Liver (tissue), 9 donors: ENCODE data around the gene SLC6A18. TPM values are rescaled to one million over a fixed set of nuclear protein-coding genes. Genes with fewer than 3 reads are reported as not detected.

Source experiments
- DNase-seq: peaks from one replicate; pipeline ENCODE4 v3.0.0-alpha.2; 2017; ENCODE audit warnings: low spot score
- H3K27ac ChIP-seq, 2 donors: one replicate each; pipeline ENCODE4 v1.7.0; 2013; ENCODE audit warnings: inconsistent platforms in 2 of 2, low read length in 2 of 2, control low read depth in 1 of 2, low read depth in 1 of 2, mild to moderate bottlenecking in 1 of 2
- H3K27me3 ChIP-seq, 4 donors: one replicate each; pipeline versions ENCODE4 v1.6.1 to v1.7.0; 2013; ENCODE audit warnings: low read length in 3 of 4, inconsistent platforms in 1 of 4, mild to moderate bottlenecking in 1 of 4, moderate library complexity in 1 of 4; ENCODE audit not compliant: control insufficient read depth in 4 of 4, insufficient read depth in 4 of 4
- H3K36me3 ChIP-seq, 4 donors: one replicate each; pipeline versions ENCODE4 v1.6.1 to v1.7.0; 2013; ENCODE audit warnings: low read length in 3 of 4, mild to moderate bottlenecking in 3 of 4, low read depth in 1 of 4, moderate library complexity in 1 of 4; ENCODE audit not compliant: control insufficient read depth in 4 of 4, insufficient read depth in 3 of 4
- H3K4me1 ChIP-seq, 4 donors: one replicate each; pipeline versions ENCODE4 v1.6.1 to v1.7.0; 2013; ENCODE audit warnings: low read length in 3 of 4, mild to moderate bottlenecking in 3 of 4, moderate library complexity in 1 of 4; ENCODE audit not compliant: control insufficient read depth in 4 of 4, insufficient read depth in 4 of 4
- H3K4me3 ChIP-seq, 3 donors: one replicate each; pipeline versions ENCODE4 v1.6.1 to v1.7.0; 2013; ENCODE audit warnings: low read length in 3 of 3, control low read depth in 1 of 3, low read depth in 1 of 3, mild to moderate bottlenecking in 1 of 3
- H3K9ac ChIP-seq, 2 donors: one replicate each; pipeline ENCODE4 v1.7.0; 2013; ENCODE audit warnings: low read length in 2 of 2, mild to moderate bottlenecking in 2 of 2, moderate library complexity in 2 of 2, control low read depth in 1 of 2, low read depth in 1 of 2
- H3K9me3 ChIP-seq, 4 donors: one replicate each; pipeline versions ENCODE4 v1.6.1 to v1.7.0; 2013; ENCODE audit warnings: low read length in 3 of 4; ENCODE audit not compliant: control insufficient read depth in 4 of 4
- EGR1 ChIP-seq, 2 donors: IDR thresholded peaks; 2 replicates each; pipeline ENCODE4 v1.6.1; 2016 to 2018; ENCODE audit warnings: antibody characterized with exemption in 2 of 2, low read depth in 2 of 2
- FOXA1 ChIP-seq: IDR thresholded peaks from 2 replicates; pipeline ENCODE4 v1.6.1; 2016; ENCODE audit warnings: antibody characterized with exemption
- FOXA2 ChIP-seq: IDR thresholded peaks from 2 replicates; pipeline ENCODE4 v1.6.1; 2016; ENCODE audit warnings: antibody characterized with exemption
- GABPA ChIP-seq, 2 donors: IDR thresholded peaks in 1 of 2; conservative IDR thresholded peaks in 1 of 2; 2 replicates each; pipeline ENCODE4 v1.6.1; 2016; ENCODE audit warnings: antibody characterized with exemption in 2 of 2, mild to moderate bottlenecking in 1 of 2, moderate library complexity in 1 of 2
- HNF4G ChIP-seq: IDR thresholded peaks from 2 replicates; pipeline ENCODE4 v1.6.1; 2016; ENCODE audit warnings: antibody characterized with exemption
- JUND ChIP-seq, 2 donors: IDR thresholded peaks; 2 replicates each; pipeline ENCODE4 v1.6.1; 2016; ENCODE audit warnings: antibody characterized with exemption in 2 of 2
- NR2F2 ChIP-seq: IDR thresholded peaks from 2 replicates; pipeline ENCODE4 v1.6.1; 2016; ENCODE audit warnings: antibody characterized with exemption
- REST ChIP-seq: IDR thresholded peaks from 2 replicates; pipeline ENCODE4 v1.6.1; 2016; ENCODE audit warnings: antibody characterized with exemption, mild to moderate bottlenecking
- RXRA ChIP-seq, 2 donors: IDR thresholded peaks; 2 replicates each; pipeline ENCODE4 v1.6.1; 2017 to 2018; ENCODE audit warnings: antibody characterized with exemption in 2 of 2, mild to moderate bottlenecking in 1 of 2
- SP1 ChIP-seq: IDR thresholded peaks from 2 replicates; pipeline ENCODE4 v1.6.1; 2018; ENCODE audit warnings: antibody characterized with exemption, mild to moderate bottlenecking
- YY1 ChIP-seq: IDR thresholded peaks from 2 replicates; pipeline ENCODE4 v1.6.1; 2016; ENCODE audit warnings: antibody characterized with exemption, mild to moderate bottlenecking
- ZBTB33 ChIP-seq: IDR thresholded peaks from 2 replicates; pipeline ENCODE4 v1.6.1; 2016; ENCODE audit warnings: antibody characterized with exemption
- WGBS: extraction: QIAGEN DNeasy Blood & Tissue Kit; methylation state at CpG from one replicate; pipeline ENCODE4 v1.1.7; 2013; 5-methylcytosine and 5-hydroxymethylcytosine counted together
- polyA plus RNA-seq, 2 donors: library from polyadenylated mRNA; stranded (reverse) in 1 of 2; unstranded in 1 of 2; fragments of 200-250 nt in 1 of 2; fragments of >200 nt in 1 of 2; fragmentation: Nextera tagmentation in 1 of 2; extraction: Ambion mirVana in 1 of 2; gene quantifications; one replicate each; pipeline versions ENCODE4 v1.2.1 to v1.2.3, GENCODE V29; 2013 to 2015
- total RNA-seq, 2 donors: library from RNA; depleted of rRNA; stranded (reverse); fragments of >200 nt; gene quantifications; one replicate each; pipeline ENCODE4 v1.2.3, GENCODE V29; 2014
- TF ChIP-seq, protein P1 (sequence below): fragments of 150-350 bp; IDR thresholded peaks from 2 replicates; pipeline ENCODE4 v1.5.1; 2017; ENCODE audit warnings: improper control_type of control experiment, low read depth, low read length; ENCODE audit not compliant: missing input control
- TF ChIP-seq, protein P2 (sequence below): IDR thresholded peaks from 2 replicates; pipeline ENCODE4 v1.6.1; 2016; ENCODE audit warnings: antibody characterized with exemption
- TF ChIP-seq, protein P3 (sequence below): IDR thresholded peaks from 2 replicates; pipeline ENCODE4 v1.6.1; 2016; ENCODE audit warnings: antibody characterized with exemption
- donor health status: healthy.
- donor health status: healthy.
- donor health status: healthy.
- donor health status: healthy.
- donor health status: healthy.

Gene SLC6A18
- total and polyA plus RNA-seq, 4 donors, result not detected

- H3K27ac ChIP-seq, result no peak within 1 kb of the TSS
- no peak for DNase-seq
- H3K4me3 ChIP-seq, result no peak within 1 kb of the TSS
- no peaks in the 10 kb centered on the region for H3K36me3 ChIP-seq
- 8% methylated on average over 100 of the region's 102 CpGs for WGBS
- H3K4me1 ChIP-seq, result peaks cover 2 to 8% (median 6%) of the 10 kb centered on the region in 4 donors
- peaks cover 0 to 16% (median 0%) of the 10 kb centered on the region in 4 donors for H3K27me3 ChIP-seq
- H3K9me3 ChIP-seq, result no peaks in the 10 kb centered on the region
- no peak for TF ChIP-seq EGR1 (IDR thresholded peaks at IDR 0.05; ENCODE audit: low read depth in 2 of 2)
- TF ChIP-seq REST, result no peak
- no peak for TF ChIP-seq FOXA1
- TF ChIP-seq, protein P1, sequence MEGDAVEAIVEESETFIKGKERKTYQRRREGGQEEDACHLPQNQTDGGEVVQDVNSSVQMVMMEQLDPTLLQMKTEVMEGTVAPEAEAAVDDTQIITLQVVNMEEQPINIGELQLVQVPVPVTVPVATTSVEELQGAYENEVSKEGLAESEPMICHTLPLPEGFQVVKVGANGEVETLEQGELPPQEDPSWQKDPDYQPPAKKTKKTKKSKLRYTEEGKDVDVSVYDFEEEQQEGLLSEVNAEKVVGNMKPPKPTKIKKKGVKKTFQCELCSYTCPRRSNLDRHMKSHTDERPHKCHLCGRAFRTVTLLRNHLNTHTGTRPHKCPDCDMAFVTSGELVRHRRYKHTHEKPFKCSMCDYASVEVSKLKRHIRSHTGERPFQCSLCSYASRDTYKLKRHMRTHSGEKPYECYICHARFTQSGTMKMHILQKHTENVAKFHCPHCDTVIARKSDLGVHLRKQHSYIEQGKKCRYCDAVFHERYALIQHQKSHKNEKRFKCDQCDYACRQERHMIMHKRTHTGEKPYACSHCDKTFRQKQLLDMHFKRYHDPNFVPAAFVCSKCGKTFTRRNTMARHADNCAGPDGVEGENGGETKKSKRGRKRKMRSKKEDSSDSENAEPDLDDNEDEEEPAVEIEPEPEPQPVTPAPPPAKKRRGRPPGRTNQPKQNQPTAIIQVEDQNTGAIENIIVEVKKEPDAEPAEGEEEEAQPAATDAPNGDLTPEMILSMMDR, result no peak
- TF ChIP-seq, protein P2, sequence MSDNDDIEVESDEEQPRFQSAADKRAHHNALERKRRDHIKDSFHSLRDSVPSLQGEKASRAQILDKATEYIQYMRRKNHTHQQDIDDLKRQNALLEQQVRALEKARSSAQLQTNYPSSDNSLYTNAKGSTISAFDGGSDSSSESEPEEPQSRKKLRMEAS, result no peak
- no peak for TF ChIP-seq JUND (IDR thresholded peaks at IDR 0.05)
- TF ChIP-seq YY1, result no peak
- no peak for TF ChIP-seq SP1
- TF ChIP-seq FOXA2, result no peak
- TF ChIP-seq NR2F2, result no peak
- TF ChIP-seq ZBTB33, result no peak
- no peak for TF ChIP-seq HNF4G
- no peak for TF ChIP-seq RXRA (IDR thresholded peaks at IDR 0.05)
- no peak for TF ChIP-seq GABPA (IDR thresholded peaks at IDR 0.05 in 1 of 2, conservative IDR thresholded peaks at IDR 0.05 in 1 of 2)
- TF ChIP-seq, protein P3, sequence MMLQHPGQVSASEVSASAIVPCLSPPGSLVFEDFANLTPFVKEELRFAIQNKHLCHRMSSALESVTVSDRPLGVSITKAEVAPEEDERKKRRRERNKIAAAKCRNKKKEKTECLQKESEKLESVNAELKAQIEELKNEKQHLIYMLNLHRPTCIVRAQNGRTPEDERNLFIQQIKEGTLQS, result no peak
- no peak within 1 kb of the TSS for H3K9ac ChIP-seq
Observed at GRCh38 chr5:1294835-1295649, 69.9 kb downstream of the SLC6A18 start, which contains the start of gene TERT. Gene TERT (minus strand): TSS chr5:1295068. CDS start chr5:1294989, 79 bp downstream.
